ENCODE measurements around the gene ABR.
"Not testable (repeated sequence)": the region's sequence is repeated elsewhere in the genome, so short reads cannot be mapped to it uniquely, and the experiment has no call there.

ABR gene

DNA sequence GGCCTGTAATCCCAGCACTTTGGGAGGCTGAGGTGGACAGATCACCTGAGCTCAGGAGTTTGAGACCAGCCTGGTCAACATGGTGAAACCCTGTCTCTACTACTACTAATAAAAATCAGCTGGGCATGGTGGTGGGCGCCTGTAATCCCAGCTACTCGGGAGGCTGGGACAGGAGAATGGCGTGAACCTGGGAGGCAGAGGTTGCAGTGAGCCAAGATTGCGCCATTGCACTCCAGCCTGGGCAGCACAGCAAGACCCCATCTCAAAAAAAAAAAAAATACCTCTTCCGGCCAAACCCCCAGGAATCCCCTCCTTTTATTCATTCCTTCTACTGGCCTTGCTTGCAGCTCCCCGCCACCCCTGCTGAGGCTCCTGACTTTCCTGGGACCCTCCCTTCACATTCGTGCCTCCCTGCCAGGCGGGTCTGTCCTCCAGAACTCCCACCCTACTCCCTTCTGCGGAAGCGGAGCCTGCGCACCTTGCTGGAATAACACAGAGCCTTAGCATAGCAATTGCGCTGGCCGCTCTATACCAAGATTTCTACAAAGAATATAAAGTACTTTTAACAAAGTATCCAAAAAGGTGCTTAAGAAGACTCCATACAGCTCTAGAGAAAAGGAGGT lies 135.3 kb downstream of the ABR start:
- not testable (repeated sequence) for DNase-seq

DNA sequence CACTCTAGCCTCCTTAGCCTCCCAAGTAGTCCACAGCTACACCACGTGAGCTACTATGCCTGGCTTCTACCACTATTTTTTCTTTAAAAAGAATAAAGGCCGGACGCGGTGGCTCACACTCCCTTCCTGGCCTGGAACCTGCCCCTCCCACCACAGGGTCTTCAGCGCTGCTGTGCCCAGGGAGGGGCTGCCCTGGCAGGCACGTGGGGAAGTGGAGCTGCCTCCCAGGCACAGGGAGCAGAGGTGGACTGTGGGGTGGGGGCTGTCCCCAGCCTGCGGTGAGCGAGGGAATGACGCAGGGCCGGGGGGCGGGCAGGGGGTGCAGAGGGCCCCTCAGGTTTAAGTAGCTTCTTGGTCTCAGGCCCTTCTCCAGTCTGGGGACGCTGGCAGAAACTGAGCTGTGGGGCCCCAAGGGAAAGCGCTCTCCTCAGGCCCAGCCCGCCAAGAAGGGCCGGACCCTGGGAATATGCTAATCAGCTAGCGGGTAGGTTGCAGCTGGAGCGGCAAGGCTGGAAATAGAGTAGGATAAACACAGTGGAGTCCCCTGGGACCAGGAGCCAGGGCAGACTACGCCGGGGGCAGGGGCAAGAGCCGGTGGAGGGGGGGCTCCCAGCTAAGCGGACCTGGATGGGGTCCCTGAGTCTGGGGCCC lies 136.1 kb downstream of the ABR start:
- DNase-seq = no peak

DNA sequence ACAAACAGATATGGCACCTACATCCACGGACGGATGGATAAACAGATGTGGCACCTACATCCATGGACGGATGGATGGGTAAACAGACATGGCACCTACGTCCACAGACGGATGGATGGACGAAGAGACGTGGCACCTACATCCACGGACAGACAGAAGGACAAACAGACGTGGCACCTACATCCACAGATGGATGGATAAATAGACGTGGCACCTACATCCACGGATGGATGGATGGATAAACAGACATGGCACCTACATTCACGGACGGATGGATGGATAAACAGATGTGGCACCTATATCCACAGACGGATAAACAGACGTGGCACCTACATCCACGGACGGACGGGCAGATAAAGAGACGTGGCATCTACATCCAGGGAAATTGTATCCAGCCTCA lies 137.3 kb downstream of the ABR start:
- no peak for DNase-seq

DNA sequence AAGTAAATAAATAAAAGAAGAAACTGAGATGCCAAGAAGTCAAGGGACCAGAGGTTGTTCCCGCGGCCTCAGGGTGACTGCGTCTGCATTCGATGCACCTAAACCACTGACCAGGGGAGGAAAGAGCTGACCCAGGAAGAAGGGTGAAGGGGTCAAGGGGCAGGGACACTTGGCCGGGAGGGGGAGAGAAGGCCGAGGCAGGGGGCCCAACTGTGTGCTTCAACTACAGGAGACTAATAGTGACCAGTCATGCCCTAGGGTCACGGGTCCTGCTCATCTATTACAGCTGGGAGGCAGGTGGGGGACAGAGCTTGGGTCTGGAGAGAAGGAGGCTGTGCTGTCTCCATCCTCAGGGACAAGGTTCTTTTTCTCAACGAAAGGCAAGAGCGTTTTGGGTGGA lies 138.0 kb downstream of the ABR start:
- DNase-seq = no peak

DNA sequence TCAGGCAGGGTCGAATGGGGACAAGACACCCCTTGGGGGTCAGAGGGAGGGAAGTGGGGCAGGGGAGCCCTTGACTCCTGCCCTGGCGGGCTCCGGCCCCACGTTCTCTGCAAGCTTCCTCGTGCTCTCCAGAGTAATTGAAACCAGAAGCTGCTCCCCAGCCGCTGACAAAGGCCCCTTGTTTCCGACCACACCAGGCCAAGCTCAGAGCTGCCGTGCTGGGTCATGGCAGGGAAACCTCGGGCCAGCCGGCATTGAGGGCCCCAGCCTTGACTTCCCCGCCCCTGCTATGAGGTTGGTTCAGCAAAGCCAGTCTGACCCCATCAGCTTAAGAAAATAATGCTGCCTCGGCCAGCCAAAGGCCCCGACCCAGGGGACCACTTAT lies 139.6 kb downstream of the ABR start:
- DNase-seq = no peak

DNA sequence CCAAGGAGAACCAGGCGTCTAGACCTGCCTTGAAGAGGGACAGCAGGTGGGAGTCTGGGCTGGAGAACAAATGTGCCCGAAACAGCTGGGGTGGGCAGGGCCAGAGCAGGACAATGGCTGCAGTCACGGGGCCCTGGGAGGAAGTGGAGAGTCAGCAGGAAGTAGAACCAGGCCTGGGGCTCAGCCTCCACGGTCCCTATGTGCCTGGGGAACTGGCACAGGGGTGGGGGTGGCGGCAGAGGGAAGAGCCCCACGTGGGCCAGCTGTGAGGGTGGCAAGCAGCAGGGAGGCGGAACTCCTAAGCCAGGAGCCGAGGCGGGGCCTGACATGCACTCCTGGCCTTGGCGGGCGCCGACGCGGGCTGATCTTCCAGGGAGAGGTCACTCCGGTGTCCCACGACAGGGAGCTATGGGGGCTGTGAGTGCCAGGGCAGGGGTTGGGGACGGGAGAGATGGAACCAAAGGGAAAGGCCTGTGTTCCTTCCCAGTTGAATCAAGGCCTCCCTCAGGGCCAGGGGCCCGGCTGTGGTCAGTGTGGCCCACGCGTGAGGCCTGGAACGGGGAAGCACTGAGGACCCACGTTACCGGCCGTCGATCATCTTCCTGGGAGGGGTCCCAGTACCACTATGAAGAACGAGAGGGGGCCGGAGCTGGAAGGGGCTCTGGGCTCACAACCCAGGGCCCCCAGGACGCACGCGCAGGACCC lies 140.1 kb downstream of the ABR start:
- no peak for DNase-seq

DNA sequence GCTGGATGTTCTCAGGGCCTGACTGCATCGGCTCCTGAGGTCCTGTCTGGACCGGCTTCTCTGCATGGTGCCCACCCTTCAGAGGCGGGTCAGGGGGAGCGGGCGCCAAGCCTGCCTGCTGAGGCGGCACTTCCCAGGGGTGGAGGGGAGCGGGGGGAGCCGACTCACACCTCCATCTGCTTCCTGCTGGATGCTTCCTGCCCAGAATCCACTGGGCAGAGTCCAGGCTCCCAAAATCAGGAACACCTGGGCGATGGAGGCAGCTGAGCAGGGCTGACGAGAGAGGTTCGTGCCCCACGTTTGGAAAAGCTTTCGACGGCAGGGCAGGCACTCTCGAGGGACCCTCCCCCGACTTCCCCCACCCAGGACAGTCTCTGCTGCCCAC lies 140.7 kb downstream of the ABR start:
- DNase-seq = no peak

DNA sequence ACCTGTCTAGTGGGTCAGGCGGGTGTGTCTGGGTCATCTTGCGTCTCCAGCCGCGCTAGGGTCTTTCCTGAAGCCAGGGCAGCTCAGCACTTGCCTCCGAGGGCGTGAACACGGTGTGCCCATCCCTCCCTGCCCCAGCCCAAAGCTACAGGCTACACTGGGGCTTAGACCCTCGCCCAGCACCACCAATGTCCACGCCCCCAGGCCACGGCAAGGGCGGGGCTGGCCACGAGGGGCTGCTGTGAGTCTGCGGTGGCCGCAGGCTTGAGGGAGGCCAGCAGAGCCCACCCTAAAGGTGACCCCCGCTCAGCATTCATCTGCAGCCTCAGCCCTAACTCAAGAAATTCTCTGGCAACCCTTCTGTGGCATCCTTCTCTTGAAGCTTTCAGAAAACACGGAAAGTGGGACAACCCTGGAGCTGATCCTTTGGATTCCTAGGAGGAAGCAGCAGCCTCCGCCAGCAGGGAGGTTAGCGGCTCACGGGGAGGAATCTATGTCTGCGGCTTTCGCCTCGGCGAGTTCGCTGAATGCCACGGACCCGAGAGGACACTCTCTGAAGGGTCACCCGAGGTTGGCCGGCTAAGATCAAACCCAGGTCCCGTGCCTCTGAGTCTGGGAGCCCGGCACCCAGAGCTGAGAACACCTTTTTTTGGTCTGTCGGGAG lies 141.2 kb downstream of the ABR start:
- DNase-seq = no peak

DNA sequence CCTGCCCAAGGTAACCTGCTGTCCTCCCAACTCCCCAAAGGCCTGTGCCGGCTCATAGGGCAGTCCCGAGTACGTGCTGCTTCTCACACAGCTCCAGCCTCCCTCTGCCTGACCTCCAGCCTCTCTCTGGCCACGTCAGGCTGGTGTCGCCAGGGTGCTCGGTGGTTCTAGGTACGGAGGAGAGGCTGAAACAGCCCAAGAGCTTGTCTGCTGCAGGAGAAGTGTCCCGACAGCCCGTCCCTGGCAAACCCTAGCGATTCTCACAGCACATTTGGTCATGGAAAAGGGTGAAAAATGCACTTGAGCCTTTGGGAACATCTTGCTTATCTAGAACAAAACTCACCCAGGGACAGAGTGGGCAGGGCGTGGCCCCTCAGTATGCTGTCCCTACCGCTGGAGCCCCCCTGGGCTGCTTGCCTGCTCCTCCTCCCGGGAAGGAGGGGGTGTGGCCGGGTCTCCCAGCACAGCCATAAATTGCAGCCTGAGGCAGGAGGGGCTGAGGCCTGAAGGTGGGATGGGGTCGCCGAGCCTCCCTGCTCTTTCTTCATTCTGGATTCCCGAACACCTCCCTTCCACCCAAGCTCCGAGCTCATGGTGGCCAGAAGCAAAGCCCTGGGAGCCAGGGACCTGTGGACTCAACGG lies 142.4 kb downstream of the ABR start:
- DNase-seq = no peak

DNA sequence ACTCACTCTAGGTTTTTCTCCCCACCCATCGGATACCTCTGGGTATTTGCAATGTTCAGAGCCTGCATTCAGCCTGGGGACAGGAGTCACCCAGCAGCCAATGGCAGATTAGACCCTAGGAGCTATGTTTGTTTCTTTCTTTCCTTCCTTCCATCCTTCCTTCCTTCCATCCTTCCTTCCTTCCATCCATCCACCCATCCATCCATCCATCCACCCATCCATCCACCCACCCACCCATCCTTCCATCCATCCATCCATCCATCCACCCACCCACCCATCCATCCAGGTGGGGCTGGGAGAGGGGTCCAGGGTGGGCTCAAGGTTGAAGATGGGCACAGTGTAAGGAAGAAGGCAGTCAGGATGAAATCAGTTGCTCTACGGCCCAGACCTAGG lies 142.9 kb downstream of the ABR start:
- no peak for DNase-seq

DNA sequence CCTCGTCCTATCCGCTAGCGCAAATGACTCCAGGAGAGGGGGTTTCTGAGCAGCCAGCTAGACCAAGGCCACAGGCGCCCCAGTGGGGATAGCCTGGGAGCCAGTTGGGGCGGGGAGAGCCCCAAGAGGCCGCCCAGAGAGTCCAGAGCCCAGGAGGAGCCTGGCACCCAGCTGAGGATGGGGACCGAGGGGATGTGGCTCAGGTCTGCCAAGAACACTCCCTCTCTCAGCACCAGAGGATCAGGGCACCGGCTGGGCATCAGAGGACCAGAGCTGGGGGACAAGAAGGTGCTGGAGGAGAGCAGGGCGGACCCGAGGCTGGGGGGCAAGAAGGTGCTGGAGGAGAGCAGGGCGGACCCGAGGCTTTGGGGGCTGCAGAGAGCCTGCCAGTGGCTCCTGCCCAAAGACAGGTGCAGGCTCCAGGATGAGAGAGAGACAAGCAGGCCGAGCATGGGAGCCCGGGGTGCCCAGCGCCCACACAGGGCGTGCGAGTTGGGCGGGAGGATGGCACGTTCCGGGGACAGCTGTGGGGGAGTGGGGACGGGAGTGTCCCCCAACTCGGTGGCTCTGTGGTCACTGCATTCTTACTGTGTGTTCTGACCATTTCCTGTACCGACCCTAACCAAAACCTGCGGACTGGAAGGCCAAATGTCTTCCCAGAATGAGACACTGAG lies 143.5 kb downstream of the ABR start:
- no peak for DNase-seq

DNA sequence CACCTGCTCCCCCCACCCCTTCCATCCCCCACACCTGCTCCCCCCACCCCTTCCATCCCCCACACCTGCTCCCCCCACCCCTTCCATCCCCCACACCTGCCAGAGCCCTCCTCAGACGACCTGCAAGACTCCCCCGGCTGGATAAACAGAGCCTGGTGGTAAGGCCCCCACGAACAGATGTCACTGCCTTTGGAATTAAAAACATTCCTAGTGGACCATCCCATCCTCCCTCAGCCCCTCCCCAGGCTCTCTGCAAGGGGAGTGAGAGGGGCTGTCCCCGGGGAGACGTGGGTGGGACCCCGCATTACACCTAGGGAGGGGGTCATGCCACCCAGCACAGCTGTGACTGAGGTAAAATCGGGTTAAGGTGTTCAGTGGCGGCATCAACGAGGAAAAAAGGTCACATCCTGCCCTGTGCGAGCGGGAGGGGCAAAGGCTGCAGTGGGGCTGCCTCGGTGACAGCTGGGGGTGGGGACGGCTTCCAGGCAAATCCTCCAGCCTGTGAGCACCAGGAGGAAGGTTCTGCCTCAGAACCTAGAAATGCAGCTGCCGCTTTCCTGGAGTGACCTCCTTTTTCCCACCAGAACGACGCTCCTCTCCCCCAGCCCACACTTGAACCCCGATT lies 144.1 kb downstream of the ABR start:
- no peak for DNase-seq

DNA sequence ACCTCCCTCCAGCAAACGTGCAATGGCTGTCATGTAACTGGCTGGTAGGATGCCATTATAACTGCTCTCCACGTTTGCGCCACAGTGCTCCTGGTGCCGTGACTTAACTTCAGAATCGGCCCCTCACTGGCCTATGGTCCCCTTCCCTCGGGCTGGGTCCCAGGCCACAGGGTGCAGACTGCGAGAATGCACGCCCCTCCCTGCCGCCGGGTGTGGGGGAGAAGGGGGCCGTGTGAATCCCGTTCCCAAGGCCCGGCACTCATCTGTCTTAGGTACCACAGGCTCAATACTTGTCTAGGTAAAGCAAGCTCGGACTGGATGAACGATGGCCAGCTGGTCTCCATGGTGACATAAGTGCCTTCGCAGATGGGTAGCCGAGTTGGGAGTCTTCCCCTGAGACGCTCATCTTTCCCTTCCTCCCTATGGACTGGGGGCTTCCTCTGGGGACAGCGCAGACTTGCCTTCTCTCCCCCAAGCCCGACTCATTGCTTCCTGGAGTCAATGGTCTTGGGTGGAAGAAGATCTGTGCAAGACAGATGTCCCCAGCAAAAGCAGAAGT lies 145.1 kb downstream of the ABR start:
- DNase-seq = no peak

DNA sequence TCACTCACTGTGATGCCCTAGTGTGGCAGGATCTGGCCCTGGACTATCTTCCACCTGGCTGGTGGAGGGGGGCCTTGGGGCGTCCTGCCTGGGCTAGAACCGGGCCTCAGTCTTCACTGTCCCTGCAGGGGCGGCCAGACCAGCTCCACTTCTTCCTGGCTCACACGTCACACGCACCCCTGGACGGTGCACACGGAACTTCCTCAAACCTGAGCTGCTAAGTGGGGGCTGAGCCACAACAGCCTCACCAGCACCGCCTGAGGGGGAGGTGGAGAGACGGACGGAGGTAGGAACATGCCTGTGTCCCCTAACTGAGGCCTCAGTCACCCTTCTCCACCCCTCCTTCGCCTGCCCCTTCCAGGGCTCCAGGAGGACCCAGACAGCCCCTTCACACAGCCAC lies 146.3 kb downstream of the ABR start:
- no peak for DNase-seq

DNA sequence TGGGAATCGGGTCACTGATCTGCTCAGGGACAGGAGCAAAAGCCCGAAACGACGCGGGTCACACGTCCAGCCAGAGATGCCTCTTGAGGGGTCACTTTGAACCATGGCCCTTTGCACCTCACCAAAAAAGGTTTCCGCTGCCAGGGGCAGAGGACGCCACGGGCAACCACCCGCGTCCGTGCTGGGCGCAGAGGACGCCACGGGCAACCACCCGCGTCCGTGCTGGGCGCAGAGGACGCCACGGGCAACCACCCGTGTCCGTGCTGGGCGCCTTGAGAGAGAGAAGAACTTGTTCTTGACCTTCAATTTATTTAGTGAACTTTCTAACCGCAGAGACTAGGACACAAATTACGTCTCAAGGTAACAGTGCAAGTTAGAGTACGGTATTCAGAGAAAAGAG lies 147.4 kb downstream of the ABR start:
- DNase-seq = no peak

DNA sequence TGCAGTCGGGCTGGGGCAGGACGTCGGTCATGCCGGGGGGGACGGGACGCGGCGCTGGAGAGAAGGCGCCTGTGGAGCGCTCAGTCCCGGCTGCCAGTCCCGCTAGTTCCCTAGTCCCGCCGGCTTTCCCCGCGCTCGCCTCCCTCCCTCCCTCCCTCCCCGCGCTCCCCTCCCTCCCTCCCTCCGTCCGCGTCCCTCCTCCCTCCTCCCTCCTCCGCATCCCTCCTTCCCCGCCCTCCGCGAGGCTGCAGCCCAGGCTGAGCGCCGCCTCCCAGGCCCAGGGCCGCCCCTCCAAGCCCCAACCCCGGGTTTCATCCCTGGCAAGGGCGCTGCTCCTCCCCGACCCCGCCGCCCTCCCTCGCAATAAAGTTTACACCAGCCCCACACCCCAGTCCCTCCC lies 148.1 kb downstream of the ABR start:
- DNase-seq = no peak

DNA sequence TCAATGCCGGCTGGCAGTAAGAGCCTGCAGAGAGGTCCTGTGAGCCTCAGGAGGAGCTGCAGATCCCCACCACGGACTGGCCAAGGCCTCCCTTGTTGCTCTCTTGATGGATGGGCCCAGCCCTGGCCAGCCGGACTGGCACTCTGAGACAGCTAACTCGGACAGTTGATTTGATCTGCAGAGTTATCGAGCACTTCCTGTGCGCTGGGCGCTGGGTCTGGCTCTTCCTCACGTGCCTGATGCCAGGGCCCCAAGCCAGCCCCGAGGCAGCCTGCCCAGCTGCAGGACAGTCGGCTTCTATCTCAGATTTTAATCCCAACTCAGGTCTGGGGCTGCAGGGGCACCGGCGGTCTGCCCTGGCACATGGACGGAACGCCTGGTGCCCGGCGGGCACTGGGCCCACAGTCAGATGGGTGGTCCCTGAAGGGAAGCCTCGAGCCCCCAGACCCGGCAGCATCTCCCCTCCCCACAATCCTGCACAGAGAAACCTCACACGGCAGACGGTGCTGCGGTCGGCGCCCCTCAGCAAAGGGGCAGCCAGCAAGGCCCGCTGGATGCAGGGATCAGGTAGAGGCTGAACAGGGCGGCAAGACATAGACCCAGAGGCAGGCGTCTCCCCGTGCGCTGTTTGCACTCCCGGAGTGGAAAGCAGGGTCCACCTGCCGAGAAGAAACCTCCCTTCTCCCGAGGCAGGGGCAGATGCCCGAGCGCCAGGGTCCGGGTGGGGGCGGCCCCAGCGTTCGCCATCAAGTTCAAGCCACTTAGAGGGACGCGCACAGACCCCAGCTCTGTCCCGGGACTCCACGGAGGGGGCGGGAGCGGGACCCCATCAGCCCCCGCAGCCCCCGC lies 148.9 kb downstream of the ABR start:
- no peak for DNase-seq

DNA sequence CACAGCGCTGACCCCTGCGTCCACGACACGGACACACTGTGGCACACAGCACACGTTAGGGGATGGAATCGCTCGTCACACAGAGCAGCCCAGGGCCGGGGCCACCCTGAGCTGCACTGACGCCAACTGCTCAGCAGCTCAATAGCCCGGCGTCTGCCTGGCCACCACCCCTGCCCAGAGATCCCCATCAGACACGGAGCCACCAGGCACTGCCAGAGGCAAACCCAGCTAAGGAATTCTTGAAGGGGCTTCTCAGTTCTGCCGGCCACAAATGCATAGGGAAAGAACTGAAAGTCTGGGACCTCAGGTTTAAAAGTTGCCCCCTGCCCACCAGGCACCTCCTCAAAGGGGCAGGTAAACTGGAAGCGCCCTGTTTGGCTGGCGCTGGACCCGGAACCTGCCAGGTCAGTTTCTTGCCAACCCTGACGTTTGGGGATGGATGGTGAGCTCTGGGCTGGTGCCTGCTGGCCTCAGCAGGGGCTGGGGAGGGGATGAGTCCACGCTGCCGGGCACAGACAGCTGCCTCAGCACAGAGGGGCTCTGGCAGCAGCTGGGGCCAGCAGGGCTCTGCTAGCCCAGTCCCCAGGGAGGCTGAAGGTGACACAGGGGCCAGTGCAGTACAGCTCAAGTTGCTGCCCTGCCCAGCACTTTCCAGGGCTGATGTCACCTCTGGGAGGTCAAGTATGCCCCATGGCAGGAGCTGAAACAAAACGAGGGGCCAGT lies 149.7 kb downstream of the ABR start:
- no peak for DNase-seq

DNA sequence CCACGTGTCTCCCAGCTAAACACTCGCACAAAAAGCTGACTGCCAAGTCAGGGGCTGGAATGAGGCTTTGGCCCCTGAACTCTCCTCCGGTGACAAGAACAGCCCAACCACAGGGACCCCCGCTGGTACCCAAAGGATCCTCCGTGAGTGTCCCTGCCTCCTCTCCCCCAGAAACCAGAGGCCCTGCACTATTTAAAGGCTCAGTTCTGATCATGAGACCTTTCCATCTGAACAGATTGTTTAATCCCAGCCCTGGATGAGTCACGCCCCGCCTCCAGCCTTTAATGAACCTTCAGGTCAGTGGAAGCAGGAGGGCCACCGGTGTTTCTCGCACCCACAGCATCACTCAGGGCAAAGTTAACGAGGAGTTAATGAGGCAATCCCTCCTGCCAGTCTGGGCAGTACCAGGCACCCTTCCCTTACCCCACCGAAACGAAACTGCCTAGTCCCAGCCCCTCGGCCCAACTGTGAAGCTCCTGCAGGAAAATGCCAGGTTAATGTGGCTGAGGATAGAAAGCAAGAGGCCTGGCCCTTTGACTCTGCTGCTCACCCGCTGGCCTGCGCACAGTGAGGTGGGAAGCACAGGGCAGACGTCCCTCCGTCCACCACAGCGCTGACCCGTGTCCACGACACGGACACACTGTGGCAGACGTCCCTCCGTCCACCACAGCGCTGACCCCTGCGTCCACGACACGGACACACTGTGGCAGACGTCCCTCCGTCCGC lies 150.4 kb downstream of the ABR start:
- DNase-seq = no peak

DNA sequence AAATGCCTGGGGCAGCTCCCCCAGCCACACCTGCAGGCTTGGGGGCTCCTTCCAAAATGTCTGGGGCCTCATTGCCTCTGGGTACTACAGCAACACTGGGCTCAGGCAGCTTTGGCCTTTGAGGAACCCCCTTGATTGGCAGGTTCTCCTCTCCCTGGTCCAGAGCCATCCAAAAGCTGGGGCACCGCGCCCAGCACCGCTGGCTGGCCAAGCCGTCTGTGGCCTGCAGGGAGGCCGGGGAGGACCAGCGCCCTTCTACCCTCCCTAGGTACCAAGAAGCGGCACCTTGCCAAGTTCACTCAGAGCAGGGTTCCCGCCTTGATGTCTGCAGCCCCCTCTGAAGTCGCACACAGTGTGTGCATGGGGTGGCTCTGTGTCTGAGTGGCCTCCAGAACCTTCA lies 152.7 kb downstream of the ABR start:
- no peak for DNase-seq

Data from activated naive CD4-positive, alpha-beta T cell (primary cell).